NOMO-1 (cell line): Measurements from ENCODE around the gene BCL3.
A peak's percentile ranks its signal among the peaks of the same experiment; 100 is the strongest.

Source experiments
- DNase-seq, 2 experiments: peaks; one replicate each; lab custom pipeline; 2025; ENCODE audit not compliant: unreplicated experiment in 2 of 2; lab: John Stamatoyannopoulos, UW

Gene BCL3

GRCh38 chr19:44741258-44741731, 7.2 kb upstream of the BCL3 start:
- peak in 1 of 2 experiments; percentile 36 for DNase-seq

- peak; percentile 89 to 93 for DNase-seq
These were observed 6.6 kb upstream of the BCL3 start for GRCh38 chr19:44741841-44742329.

- DNase-seq: no peak
These were observed 6.0 kb upstream of the BCL3 start for GRCh38 chr19:44742330-44743061.

GRCh38 chr19:44744871-44745332, 3.6 kb upstream of the BCL3 start:
- DNase-seq: no peak

- DNase-seq: no peak
These were observed 3.1 kb upstream of the BCL3 start for GRCh38 chr19:44745341-44745831.

GRCh38 chr19:44745887-44746600, 2.5 kb upstream of the BCL3 start:
- no peak for DNase-seq

- DNase-seq: no peak
These were observed 1.9 kb upstream of the BCL3 start for GRCh38 chr19:44746616-44746945.

GRCh38 chr19:44746946-44747738, 1.4 kb upstream of the BCL3 start:
- DNase-seq: peak; percentile 84 to 93

GRCh38 chr19:44747739-44748425, 626 bp upstream of the BCL3 start:
- peak; percentile 55 to 62 for DNase-seq

GRCh38 chr19:44749292-44749691, 784 bp downstream of the BCL3 start:
- no peak for DNase-seq

- DNase-seq: no peak
These were observed 1.5 kb downstream of the BCL3 start for GRCh38 chr19:44749994-44750393.

- DNase-seq: no peak
These were observed 3.8 kb downstream of the BCL3 start for GRCh38 chr19:44752123-44752815.

- DNase-seq: peak; percentile 95 to 96
These were observed 4.5 kb downstream of the BCL3 start for GRCh38 chr19:44752816-44753625.

- no peak for DNase-seq
These were observed 5.1 kb downstream of the BCL3 start for GRCh38 chr19:44753626-44753931.

GRCh38 chr19:44753932-44754749, 5.6 kb downstream of the BCL3 start:
- DNase-seq: peak; percentile 64 to 80

- no peak for DNase-seq
These were observed 6.2 kb downstream of the BCL3 start for GRCh38 chr19:44754750-44755080.

- no peak for DNase-seq
These were observed 6.7 kb downstream of the BCL3 start for GRCh38 chr19:44755219-44755618.

GRCh38 chr19:44756089-44756562, 7.6 kb downstream of the BCL3 start:
- no peak for DNase-seq
